GM18511 (cell line): ENCODE data around the gene TMEM258.

Experiments
- ATAC-seq: cut with Tn5 transposase; IDR thresholded peaks from one replicate; pipeline ENCODE4 v1.9.1; 2021; ENCODE audit warnings: mild to moderate bottlenecking, moderate library complexity; ENCODE audit not compliant: unreplicated experiment

The TMEM258 gene

DNA sequence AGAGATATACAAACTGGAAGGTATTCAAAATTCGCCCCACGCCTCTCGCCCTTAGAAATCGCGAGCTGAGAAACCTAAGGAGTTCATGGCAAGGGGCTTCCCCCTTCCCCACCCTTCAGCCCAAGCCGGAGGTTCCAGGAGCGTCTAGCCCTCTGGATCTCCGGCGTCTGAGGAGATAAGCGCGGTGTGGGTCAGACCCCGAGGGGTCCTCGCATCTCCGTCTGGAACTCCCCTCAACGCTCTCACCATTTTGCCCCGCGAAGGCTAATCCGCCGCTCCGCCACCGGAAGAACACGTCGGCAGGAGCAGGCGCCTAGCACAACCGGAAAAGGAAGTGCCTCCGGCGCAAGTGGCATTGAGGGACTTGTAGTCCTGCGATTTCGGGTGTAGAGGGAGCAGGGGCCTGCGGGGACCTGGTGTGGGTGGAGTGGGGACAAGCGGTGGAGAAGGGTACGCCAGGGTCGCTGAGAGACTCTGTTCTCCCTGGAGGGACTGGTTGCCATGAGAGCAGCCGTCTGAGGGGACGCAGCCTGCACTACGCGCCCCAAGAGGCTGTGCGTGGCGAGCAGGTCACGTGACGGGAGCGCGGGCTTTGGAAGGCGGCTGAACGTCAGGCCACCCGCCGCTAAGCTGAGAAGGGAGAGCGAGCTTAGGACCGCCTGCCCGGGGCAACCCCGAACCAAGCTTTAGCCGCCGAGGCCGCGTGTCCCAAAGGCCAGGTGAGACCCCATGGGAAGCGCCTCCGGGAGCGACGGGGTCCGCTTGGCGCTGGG is at the start of gene TMEM258, which contains the start of gene FEN1:
TMEM258 (minus strand) TSS at position 290 of the 773 bp plus-strand sequence; CDS start at position 249, 41 bp downstream.
FEN1 (plus strand) TSS at position 602 of the 773 bp plus-strand sequence. CDS start 2,451 bp downstream, outside the sequence.
- peak; percentile 90 for ATAC-seq

DNA sequence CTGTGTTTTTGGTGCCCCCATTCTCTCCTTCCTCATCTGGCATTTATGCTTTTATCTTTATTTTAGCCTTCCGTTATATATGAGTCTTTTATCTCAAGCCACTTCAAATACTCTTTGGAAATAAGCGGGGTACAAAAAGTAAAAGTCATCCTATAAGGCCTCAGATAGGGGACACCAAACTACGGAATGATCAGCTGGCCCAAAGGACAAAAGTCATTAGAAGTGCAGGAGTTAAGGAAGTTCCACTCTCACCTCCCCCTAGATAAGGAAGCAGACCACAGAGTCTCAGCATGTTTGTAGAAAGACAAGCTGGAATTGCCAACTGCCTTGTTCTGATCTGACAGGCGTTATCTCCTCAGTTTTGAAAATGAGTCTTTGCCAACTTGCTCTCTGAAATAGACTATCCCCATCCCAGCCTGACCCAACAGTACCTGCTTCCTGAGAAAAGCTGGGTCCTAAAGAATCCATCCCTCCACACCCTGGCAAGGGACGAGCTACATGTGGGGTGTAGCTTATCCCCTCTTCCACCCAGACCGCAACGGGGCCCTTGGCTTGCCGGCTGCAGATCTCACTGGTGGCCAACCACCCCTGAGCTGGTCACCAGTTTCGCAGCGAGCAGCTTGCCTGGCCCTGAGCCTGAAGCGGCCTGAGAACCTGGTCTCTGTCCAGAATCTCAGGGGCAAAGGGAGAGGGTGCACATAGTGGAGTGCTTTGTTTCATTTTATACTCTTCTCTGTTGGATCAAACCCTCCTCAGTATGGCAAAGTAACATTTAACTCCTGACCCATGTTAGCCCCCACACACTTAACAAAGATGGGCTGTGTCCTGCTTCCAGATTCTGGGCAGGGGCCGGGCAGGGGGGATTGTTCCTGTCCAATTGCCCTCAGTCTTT is 49.5 kb upstream of the TMEM258 start:
- ATAC-seq: no peak

DNA sequence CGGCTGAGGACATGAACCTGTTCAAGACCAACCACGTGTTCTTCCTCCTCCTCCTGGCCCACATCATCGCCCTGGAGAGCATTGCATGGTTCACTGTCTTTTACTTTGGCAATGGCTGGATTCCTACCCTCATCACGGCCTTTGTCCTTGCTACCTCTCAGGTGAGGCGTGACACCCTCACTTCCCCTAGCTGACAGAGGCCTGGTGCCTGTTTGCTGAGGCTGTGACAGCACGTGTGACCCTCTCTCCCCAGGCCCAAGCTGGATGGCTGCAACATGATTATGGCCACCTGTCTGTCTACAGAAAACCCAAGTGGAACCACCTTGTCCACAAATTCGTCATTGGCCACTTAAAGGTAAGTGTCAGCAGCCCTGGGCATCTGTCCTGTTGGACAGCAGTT is 48.0 kb upstream of the TMEM258 start:
- ATAC-seq: no peak

DNA sequence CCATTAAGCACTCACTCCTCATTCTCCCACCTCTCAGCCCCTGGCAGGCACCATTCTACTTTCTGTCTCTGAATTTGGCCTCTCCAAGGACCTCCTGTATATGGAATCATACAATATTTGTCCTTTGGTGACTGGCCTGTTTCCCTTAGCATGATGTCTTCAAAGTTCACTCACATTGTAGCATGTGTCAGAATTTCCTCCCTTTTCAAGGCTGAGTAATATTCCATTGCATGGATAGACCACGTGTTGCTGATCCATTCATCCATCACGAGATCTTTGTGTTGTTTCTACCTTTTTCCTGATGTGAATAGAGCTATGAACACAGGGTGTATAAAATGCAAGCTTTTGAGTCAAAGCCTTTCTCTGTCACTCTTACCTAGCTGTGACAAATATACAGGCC is 47.3 kb upstream of the TMEM258 start:
- no peak for ATAC-seq

DNA sequence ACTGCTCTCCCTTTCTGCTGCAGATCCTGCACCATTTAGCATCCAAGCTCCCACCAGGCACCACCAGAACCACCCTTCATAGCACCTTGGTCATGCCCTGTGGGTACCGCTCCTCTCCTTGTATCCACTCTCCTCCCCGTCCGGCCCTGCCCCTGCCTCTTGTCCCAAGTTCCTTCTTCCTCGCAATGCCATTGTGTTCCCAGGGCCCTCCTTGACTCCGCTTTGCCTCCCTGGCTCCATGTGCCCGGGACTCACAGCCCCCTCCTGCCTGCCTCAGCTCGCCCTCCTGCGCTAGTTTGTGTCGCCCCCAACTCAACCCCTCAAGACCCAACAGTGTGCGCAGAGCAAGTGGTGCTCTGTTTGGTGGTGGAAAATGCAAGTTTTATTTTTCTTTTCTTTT is 46.5 kb upstream of the TMEM258 start:
- ATAC-seq: no peak

DNA sequence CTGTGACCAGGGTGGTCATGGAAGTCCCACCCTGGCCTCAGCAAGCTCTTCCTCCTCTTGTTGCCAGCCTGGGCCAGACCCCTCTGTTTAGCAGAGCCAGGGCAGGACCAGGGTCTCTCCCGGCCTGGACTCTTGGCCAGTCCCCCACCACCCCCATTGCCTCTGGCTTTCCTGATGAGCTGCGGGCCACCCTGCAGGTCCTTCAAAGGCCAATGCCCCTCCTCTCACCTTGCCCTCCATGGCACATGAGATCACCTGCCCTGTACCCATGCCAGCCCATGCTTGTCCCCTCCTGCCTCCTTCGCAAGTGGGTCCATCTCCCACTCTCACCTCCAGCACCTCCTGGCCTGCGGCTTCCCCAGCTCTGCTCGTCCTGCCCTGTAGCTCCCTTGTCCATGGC is 46.1 kb upstream of the TMEM258 start:
- no peak for ATAC-seq

DNA sequence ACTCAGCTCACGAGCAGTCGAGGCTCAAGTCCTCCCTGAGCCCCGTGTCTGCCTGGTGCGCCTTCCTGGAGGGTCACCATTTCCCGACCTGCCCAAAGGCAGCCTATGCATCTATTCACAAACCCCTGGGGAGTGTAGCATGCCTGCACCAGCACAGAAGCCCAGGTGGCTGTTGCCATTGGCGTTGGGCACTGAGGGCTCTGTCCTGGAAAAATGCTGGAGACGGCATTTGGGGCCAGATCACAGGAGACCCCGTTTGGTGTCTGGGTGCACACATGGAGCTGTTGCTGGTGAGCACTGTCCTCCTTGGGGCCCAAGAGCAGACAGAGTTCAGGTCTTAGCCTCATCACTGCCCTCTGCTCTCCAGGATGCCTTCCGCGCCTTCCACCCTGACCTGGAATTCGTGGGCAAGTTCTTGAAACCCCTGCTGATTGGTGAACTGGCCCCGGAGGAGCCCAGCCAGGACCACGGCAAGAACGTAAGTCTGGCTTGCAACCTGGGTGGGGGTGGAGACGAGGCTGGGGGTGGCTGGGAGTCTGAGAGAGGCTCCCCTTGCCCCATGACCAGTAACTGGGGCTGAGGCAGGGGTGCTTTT is 45.1 kb upstream of the TMEM258 start:
- ATAC-seq: no peak

DNA sequence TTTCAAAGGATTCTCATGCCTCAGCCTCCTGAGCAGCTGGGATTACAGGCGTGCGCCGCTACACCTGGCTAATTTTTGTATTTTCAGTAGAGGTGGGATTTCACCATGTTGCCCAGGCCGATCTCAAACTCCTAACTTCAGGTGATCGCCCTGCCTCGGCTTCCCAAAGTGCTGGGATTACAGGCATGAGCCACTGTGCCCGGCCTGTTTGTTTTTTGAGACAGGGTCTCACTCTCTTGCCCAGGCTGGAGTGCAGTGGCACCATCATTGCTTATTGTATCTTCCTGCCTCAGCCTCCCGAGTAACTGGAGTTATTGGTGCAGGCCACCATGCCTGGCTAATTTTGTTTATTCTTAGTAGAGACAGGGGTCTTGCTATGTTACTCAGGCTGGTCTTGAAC is 43.8 kb upstream of the TMEM258 start:
- no peak for ATAC-seq

DNA sequence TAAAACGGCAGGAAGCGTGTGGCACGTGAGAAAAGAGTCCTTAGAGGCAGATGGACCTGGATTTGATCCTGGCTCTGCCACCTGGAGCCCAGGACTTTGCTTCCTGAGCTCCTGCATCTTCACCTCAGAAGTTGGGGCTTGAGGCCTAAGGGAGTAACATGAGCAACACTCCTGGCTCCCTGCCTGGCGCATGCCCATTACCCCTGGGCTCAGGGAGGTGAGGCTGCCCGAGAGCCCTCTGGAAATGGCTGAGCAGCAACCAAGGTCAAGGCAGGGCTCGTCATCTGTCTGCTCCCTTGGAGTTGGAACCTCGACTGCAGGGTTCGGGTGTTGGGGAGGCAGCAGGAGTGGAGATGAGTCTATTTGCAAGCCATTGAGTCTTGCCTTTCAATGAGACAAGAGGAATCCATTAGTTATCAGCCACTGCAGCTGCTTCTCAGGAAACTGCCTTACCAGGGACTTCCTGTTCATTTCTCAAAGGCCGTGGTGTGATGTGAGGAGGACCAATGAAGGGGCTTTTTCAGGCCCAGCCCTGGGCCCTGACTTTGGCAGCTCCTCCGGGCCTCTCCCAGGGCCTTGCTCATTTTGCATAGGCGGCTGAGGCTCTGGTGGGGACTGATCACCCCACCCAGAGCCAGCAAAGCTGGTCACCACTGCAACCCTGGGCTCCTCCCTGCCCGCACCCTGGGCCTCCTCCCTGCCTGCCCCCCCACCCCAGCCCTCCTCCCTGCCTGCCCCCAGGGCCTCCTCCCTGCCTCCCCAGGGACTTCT is 42.1 kb upstream of the TMEM258 start:
- ATAC-seq: peak; percentile 95

DNA sequence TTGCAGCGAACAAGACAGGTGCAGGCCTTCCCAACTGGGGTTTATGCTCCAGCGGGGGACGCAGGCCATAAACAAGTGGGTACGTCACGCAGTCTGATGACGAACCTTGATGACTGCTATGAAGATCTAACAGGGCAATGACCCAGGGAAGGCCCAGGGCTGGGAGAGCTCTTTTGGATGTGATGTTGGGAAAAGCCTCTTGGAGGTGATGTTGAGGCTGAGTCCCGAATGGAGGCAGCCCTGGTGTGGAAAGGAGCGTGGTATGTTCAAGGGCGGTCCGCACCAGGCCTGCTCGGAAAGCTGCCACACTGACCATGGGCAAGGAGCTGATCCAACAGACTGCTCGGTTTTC is 41.5 kb upstream of the TMEM258 start:
- no peak for ATAC-seq

DNA sequence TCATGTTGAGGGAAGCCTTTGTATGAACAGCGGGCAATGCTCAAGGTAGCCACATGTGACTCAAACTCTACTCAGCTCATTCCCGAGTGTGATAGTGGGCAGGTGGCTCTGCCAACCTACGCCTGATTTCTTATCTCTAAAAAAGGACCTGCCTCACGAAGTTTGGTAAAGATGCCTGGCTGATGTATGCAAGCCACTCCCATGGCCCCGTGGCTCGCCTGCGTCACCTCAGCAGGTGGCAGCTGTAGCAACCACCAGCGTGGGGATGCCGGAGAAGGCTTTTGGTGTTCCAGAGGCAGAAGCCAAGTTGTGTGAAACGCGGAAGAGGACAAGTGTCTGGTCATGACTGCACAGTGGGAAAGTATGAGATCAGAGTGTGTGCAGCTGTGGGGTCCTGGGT is 41.1 kb upstream of the TMEM258 start:
- ATAC-seq: no peak

DNA sequence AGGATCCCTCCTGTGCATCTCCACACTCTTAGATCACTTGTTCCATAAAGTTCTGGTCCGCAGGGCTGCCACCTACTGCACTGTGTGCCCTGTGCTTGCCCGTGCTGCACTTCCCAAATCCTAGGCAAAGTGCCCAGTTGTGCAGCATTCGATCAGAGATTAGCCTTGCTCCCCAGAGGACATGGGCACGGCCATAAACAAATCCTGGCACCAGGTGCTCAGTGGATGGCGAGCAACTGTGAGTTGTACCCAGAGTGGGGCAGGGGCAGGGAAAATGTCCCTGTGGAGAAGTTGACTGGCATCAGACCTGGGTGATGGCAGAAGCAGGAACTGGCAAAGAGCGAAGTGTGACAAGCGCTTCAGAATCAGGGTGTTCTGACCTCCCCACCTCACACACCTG is 40.4 kb upstream of the TMEM258 start:
- no peak for ATAC-seq

DNA sequence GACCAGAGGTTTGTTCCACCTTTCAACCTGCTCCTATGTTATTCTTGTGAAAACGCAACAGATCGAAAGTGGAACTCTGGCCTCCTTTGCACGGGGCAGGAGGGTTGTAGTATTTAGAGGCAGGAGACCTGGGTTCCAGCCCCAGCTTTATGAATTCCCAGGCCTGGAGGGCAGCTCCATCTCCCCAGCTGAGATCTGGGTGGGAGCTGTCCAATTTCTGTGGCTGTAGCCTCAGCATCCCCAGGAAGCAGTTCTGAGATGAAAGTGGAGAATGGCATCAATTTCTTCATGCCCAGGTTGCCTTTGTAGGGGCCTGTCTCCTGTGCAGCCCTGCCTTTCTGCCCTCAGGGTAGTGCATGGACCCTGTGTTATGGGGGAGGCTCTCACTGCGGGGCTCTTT is 39.8 kb upstream of the TMEM258 start:
- ATAC-seq: no peak

DNA sequence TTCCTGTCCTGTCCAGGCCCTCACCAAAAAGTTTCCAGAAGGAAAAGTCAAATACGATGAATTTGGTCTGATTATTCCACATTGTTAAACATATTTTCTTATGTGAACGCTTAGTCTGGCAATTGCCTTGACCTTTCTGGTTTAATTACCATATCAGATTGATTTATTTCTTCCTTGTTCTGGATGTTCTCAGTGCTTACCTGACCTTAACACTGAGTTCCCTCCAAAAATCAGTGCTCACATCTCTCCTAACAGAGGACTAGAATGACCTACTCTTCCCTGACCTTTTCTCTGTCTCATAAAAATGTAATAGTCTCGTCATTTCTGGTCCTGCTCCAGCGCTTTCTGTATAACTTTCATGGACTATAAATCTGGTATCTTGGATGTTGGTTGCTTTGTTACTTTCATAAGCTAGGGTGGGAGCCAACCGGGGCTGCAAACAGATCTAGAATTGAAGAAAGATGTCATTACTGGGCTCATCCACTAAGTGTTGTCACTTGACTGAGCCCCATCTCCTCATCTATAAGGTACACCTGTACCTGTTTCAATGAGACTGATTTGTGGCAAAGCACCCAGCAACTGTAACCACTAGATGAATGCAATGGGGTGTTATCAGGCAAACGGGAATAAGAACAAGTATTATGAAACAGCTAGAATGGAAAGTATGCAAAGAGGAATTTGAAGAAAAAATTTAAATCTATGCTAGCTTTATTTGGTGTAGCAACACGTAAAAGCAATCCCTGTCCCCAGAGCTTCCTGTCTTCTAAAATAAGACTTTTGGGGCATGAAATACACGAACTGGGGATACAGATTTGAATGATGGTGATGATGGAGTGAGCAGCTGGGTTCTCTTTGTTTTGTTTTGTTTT is 38.1 kb upstream of the TMEM258 start:
- no peak for ATAC-seq

DNA sequence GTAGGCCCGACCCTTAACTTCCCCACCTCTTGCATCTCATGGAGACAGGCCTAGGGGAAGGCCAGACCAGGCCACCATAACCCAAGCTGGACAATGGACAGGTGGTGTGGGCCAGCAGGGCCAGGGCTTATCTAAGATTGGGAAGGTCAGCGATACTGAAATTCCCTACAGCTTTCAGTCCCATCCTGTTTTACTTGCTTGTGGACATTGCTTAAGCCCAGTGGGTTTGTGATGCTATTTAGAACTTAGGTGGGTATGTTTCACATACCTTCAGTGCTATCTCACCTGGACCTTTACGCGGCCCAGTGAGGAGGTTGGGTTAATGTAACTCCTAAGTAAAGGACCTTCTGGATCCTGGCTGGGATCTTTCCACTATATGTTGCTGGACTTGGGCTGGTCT is 37.4 kb upstream of the TMEM258 start:
- no peak for ATAC-seq

DNA sequence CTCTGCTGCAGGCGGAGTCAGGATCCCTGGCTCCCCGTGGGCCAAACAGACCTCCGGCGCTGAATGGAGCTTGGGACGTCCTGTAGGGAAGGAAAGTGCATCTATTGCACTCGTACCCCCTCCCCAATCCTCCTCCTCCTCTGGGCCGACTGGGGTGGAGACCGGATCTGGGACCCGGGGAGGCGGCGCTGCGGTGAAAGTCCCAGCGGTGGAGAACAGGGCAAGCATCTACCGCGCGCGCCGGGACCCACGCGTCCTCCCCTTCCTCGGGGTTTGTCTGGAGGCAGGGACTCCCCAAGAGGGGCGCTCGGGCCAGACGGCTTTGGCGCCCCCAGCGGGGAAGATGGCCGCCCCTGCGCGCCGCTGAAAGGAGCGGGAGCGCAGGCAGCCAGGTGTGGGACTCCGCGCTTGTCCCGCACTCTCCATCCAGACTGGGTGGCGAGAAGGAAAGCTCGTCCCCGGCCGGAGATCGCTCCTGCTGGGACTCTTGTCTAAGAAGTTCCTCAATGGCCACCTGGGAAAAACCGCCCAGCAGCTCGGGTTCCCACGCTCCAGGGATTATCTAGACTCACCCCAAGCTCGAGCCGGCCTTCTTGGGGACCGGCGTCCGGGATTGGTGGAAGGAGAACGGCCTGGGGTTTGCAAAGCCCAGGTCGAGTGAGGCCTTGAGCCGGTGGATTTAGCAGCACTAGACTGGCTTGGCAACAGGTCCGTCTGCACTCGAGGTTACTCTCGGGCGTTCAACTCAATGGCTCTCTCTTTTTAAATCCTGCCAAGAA is 36.4 kb upstream of the TMEM258 start:
- peak; percentile 36 for ATAC-seq

DNA sequence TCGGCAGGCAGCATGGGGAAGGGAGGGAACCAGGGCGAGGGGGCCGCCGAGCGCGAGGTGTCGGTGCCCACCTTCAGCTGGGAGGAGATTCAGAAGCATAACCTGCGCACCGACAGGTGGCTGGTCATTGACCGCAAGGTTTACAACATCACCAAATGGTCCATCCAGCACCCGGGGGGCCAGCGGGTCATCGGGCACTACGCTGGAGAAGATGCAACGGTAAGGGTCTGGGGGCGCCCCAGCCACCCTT is 35.9 kb upstream of the TMEM258 start:
- no peak for ATAC-seq

DNA sequence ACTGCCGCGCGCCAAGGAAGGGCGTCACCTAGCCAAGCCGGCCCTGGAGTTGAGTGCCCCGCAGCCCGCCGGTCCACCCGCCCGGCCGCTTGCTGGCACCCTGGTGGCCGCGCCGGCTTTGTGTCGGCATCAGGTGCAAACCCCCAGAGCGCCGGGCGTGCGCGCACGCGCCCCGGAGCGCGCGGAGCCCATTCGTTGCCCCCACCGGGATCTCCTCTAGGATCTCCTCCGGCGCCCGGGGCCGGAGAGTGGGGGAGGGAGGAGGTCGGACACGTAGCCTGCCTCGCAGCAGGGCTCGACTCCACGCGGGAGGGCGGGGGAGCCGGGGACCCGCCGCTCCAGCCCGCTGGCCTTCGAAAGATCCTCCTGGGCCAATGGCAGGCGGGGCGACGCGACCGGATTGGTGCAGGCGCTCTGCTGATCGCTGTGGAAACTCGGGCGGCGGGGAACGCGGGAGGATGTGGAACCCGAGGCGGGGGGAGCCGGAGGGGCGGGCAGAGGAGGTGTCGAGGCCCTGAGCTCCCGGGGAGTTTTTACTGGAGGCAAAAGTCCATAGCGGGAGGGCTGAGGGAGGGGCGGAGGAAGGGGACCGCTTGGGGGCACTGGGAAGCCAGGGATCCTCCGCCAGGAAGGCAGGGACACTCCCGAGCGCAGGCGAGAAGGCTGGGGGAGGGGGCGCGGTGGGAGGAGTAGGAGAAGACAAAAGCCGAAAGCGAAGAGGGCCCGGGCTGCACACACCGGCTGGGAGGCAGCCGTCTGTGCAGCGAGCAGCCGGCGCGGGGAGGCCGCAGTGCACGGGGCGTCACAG is 35.4 kb upstream of the TMEM258 start, which contains the start of gene FADS2:
FADS2 (plus strand) TSS at position 730 of the 808 bp plus-strand sequence. CDS start 91 bp downstream, outside the sequence.
- peak; percentile 82 for ATAC-seq
